Measurements from ENCODE around the gene TMEM217. TPM values are rescaled to one million over a fixed set of nuclear protein-coding genes. Genes with fewer than 3 reads are reported as not detected.
"Not testable (repeated sequence)": the region's sequence is repeated elsewhere in the genome, so short reads cannot be mapped to it uniquely, and the experiment has no call there.

The TMEM217 gene
- total and polyA plus RNA-seq, 2 of the 8 experiments (the other 6 are each of a cell fraction or from before 2014, with no cell fraction given) = 0.60 to 1.1 TPM

DNA sequence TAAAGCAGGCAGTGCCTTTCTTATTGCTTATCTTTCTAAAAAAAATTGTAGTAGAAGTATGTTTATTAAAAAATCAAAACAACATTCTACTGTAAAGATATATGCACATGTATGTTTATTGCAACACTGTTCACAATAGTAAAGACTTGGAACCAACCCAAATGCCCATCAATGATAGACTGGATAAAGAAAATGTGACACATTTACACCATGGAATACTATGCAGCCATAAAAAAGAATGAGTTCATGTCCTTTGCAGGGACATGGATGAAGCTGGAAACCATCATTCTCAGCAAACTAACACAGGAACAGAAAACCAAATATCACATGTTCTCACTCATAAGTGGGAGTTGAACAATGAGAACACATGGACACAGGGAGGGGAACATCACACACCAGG lies 39.7 kb upstream of the TMEM217 start:
- H3K27me3 ChIP-seq (replicated peaks in 1 of 4; ENCODE audit: control insufficient read depth in 3 of 4, extremely low read depth in 1 of 4, insufficient read depth in 3 of 4, low read length in 3 of 4); POLR2A ChIA-PET (ENCODE audit: partially characterized antibody); H3K56ac ChIP-seq (replicated peaks; ENCODE audit: insufficient read length, low read depth, low read length); H3K9me3 ChIP-seq (ENCODE audit: insufficient read depth in 2 of 2, low read depth in 1 of 2, low read length in 1 of 2); H2AFZ ChIP-seq (ENCODE audit: low read length); H3K4me3 ChIP-seq (ENCODE audit: extremely low read depth in 1 of 4, insufficient read depth in 2 of 4, low read depth in 3 of 4, low read length in 4 of 4); H3K4me2 ChIP-seq (ENCODE audit: insufficient read depth in 1 of 2, low read depth in 2 of 2, low read length in 2 of 2); H2BK5ac ChIP-seq (ENCODE audit: low read depth, low read length); H2BK120ac ChIP-seq (replicated peaks; ENCODE audit: low read depth, low read length); H4K8ac ChIP-seq (ENCODE audit: extremely low read depth, insufficient read depth, low read length); H2BK12ac ChIP-seq (ENCODE audit: low read depth, low read length); H3K14ac ChIP-seq (ENCODE audit: insufficient read length); H3K23me2 ChIP-seq (ENCODE audit: low read depth, low read length); H2BK20ac ChIP-seq (ENCODE audit: low read length); H3K18ac ChIP-seq (ENCODE audit: extremely low read depth, low read length); H2AK5ac ChIP-seq (ENCODE audit: low read depth, low read length); H4K5ac ChIP-seq (ENCODE audit: insufficient read length, low read depth, low read length); H3K27ac ChIP-seq (ENCODE audit: low read depth, low read length); H3K4ac ChIP-seq (replicated peaks; ENCODE audit: insufficient read length, low read depth, low read length); H3K79me1 ChIP-seq (ENCODE audit: low read depth, low read length); H4K91ac ChIP-seq (replicated peaks; ENCODE audit: insufficient read length, low read length); H2BK15ac ChIP-seq (ENCODE audit: low read length); H3K9ac ChIP-seq (replicated peaks in 1 of 4; ENCODE audit: extremely low read depth in 1 of 4, low read depth in 3 of 4, low read length in 3 of 4); H3K79me2 ChIP-seq (ENCODE audit: control insufficient read depth in 1 of 2, insufficient read depth in 2 of 2, low read length in 2 of 2); H3K4me1 ChIP-seq (replicated peaks in 1 of 4; ENCODE audit: control insufficient read depth in 3 of 4, insufficient read depth in 4 of 4, low read length in 3 of 4); FAIRE-seq; H4K20me1 ChIP-seq (replicated peaks in 1 of 2; ENCODE audit: control insufficient read depth in 1 of 2, insufficient read depth in 2 of 2, low read length in 2 of 2); DNase-seq (ENCODE audit: low read depth in 1 of 2, low spot score in 2 of 2); H3K23ac ChIP-seq (ENCODE audit: insufficient read length): not testable (repeated sequence)
- CTCF ChIA-PET (ENCODE audit: partially characterized antibody) = interaction anchor here (0.6 to 3.3 kb wide), 4 partner anchors 9 to 406 kb away, joined by 3 to 18 read pairs (median 4); no protein-coding TSS in a partner anchor
- peaks cover 0 to 28% (median 14%) of the 10 kb centered on the region in 4 experiments; a peak in 5 of 8 replicates for H3K36me3 ChIP-seq (ENCODE audit: control insufficient read depth in 2 of 4, insufficient read depth in 4 of 4, low read length in 3 of 4)
